Measurements from ENCODE around the gene AAMP.
A peak's percentile ranks its signal among the peaks of the same experiment; 100 is the strongest.

- no peak; the same call in 1 of the 2 replicates for TF ChIP-seq SUZ12 (IDR thresholded peaks at IDR 0.05)
- TF ChIP-seq SP1 (IDR thresholded peaks at IDR 0.05): no peak
- no peak for TF ChIP-seq FOXK2 (IDR thresholded peaks at IDR 0.05)
- TF ChIP-seq HDGF (IDR thresholded peaks at IDR 0.05; ENCODE audit: borderline replicate concordance): no peak
- TF ChIP-seq, protein P1, sequence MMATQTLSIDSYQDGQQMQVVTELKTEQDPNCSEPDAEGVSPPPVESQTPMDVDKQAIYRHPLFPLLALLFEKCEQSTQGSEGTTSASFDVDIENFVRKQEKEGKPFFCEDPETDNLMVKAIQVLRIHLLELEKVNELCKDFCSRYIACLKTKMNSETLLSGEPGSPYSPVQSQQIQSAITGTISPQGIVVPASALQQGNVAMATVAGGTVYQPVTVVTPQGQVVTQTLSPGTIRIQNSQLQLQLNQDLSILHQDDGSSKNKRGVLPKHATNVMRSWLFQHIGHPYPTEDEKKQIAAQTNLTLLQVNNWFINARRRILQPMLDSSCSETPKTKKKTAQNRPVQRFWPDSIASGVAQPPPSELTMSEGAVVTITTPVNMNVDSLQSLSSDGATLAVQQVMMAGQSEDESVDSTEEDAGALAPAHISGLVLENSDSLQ (IDR thresholded peaks at IDR 0.05): peak; percentile 99
- no peak for TF ChIP-seq TARDBP (IDR thresholded peaks at IDR 0.05)
- no peak for TF ChIP-seq FOXA1 (IDR thresholded peaks at IDR 0.05)
- TF ChIP-seq BHLHE40 (IDR thresholded peaks at IDR 0.05; ENCODE audit: borderline replicate concordance): no peak
- no peak for TF ChIP-seq FOXM1 (IDR thresholded peaks at IDR 0.05; ENCODE audit: borderline replicate concordance)
- TF ChIP-seq NFRKB (IDR thresholded peaks at IDR 0.05): no peak
- no peak for TF ChIP-seq ZNF384 (IDR thresholded peaks at IDR 0.05)
- 0 out of 2 replicates have a peak, but pooled peaks have one; percentile 1 for TF ChIP-seq L3MBTL2 (conservative IDR thresholded peaks at IDR 0.05)
- peak; percentile 67 for TF ChIP-seq ELF4 (IDR thresholded peaks at IDR 0.05)
These were observed at the start of gene AAMP, which contains the start of gene PNKD for GRCh38 chr2:218269900-218270720.

Measured in HEK293T (cell line).